ENCODE measurements around the gene NIP7.

DNA sequence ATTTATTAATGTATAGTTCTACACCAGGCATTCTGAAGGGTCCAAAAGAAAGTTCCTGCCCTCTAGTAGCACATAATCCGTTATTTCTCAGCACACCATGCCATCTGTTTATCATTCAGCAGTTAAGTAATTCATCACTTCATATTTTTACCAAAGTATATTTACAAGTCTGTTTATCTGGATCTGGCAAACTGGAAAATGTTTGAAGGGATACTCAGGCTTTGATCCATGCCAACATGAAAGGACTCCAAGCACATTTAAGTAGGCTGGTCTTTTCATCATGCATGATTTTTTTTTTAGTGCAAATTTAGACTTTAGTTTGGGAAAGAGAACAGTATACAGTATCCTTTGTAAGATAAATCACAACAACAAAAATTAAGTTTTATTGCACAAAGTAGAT is 32.5 kb upstream of the NIP7 start:
- TF ChIP-seq, protein P1, sequence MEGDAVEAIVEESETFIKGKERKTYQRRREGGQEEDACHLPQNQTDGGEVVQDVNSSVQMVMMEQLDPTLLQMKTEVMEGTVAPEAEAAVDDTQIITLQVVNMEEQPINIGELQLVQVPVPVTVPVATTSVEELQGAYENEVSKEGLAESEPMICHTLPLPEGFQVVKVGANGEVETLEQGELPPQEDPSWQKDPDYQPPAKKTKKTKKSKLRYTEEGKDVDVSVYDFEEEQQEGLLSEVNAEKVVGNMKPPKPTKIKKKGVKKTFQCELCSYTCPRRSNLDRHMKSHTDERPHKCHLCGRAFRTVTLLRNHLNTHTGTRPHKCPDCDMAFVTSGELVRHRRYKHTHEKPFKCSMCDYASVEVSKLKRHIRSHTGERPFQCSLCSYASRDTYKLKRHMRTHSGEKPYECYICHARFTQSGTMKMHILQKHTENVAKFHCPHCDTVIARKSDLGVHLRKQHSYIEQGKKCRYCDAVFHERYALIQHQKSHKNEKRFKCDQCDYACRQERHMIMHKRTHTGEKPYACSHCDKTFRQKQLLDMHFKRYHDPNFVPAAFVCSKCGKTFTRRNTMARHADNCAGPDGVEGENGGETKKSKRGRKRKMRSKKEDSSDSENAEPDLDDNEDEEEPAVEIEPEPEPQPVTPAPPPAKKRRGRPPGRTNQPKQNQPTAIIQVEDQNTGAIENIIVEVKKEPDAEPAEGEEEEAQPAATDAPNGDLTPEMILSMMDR (IDR thresholded peaks at IDR 0.05): no peak
- no peak for TF ChIP-seq ZFX (IDR thresholded peaks at IDR 0.05; ENCODE audit: borderline replicate concordance)

Data from 22Rv1 (cell line).